Calu3 (cell line): ENCODE data around the gene BBLN. TPM values are rescaled to one million over a fixed set of nuclear protein-coding genes. Genes with fewer than 3 reads are reported as not detected.

Source experiments
- BruUV-seq: library from RNA; stranded (reverse); fragments of 400-500 nt; replicated peaks from 2 replicates; lab custom pipeline; 2021; lab: Mats Ljungman, UMichigan
- CTCF ChIA-PET: fragments of 300-600 bp; sonication (Branson Sonifier 250); formaldehyde crosslinking; loops from one replicate; lab custom pipeline; 2022; ENCODE audit warnings: antibody characterized with exemption; lab: Charles Lee
- DNase-seq: peaks from one replicate; pipeline ENCODE4 v3.0.0; 2022
- H3K27ac Mint-ChIP-seq: one replicate; pipeline ENCODE4 v1.8.0; 2022; ENCODE audit warnings: mixed read lengths; ENCODE audit not compliant: unreplicated experiment
- H3K27me3 Mint-ChIP-seq: one replicate; pipeline ENCODE4 v1.8.0; 2022; ENCODE audit warnings: mixed read lengths; ENCODE audit not compliant: unreplicated experiment
- H3K36me3 Mint-ChIP-seq: one replicate; pipeline ENCODE4 v1.8.0; 2022; ENCODE audit warnings: mild to moderate bottlenecking, moderate library complexity, mixed read lengths; ENCODE audit not compliant: insufficient read depth, unreplicated experiment
- H3K4me1 Mint-ChIP-seq: one replicate; pipeline ENCODE4 v1.8.0; 2022; ENCODE audit warnings: mild to moderate bottlenecking, low read depth, mixed read lengths; ENCODE audit not compliant: unreplicated experiment
- H3K4me3 Mint-ChIP-seq: one replicate; pipeline ENCODE4 v1.8.0; 2022; ENCODE audit warnings: mild to moderate bottlenecking, low read depth, moderate library complexity, mixed read lengths; ENCODE audit not compliant: unreplicated experiment
- H3K9me3 Mint-ChIP-seq: one replicate; pipeline ENCODE4 v1.8.0; 2022; ENCODE audit warnings: low read depth, mixed read lengths; ENCODE audit not compliant: unreplicated experiment
- CTCF ChIP-seq: fragments of 200-600 bp; IDR thresholded peaks from one replicate; pipeline ENCODE4 v1.8.0; 2022; ENCODE audit warnings: antibody characterized with exemption; ENCODE audit not compliant: unreplicated experiment
- intact Hi-C: fragments of 100-400 bp; cut with micrococcal nuclease; formaldehyde crosslinking; loops from one replicate; pipeline ENCODE4 v1.10.0; 2022; ENCODE audit not compliant: unreplicated experiment
- total RNA-seq: library from RNA; stranded (reverse); gene quantifications from 2 replicates; pipeline ENCODE4 v1.2.3, GENCODE V29; 2022

BBLN gene
- total RNA-seq, 1 experiment from 2014 or later: 82.3 TPM

GRCh38 chr9:128153947-128154695 is 5.9 kb upstream of the BBLN start:
- CTCF ChIA-PET: interaction anchor here (1.1 kb wide), 1 partner anchor 29 kb away, joined by 4 read pairs; no protein-coding TSS in a partner anchor
- Mint-ChIP-seq H3K9me3 (no peaks in the 10 kb centered on the region), H3K36me3 (peaks cover 88% of the 10 kb centered on the region), H3K27me3 (peaks cover 11% of the 10 kb centered on the region), H3K4me1 (peaks cover 23% of the 10 kb centered on the region), H3K4me3 (no peak overlapping the region), H3K27ac (peak overlapping the region; percentile 33)
- DNase-seq: peak; percentile 73
- no TSS peak for BruUV-seq
- no peak for TF ChIP-seq CTCF
- intact Hi-C loops: no loop called here

- DNase-seq: peak; percentile 37
- intact Hi-C loops: no loop called here
- CTCF ChIA-PET: no interaction called here
- Mint-ChIP-seq H3K27ac (peak overlapping the region; percentile 93), H3K27me3 (peaks cover 5% of the 10 kb centered on the region), H3K4me1 (peaks cover 5% of the 10 kb centered on the region), H3K9me3 (no peaks in the 10 kb centered on the region), H3K36me3 (peaks cover 88% of the 10 kb centered on the region), H3K4me3 (peak overlapping the region; percentile 27)
- BruUV-seq: no TSS peak
- TF ChIP-seq CTCF: no peak
Measured at GRCh38 chr9:128155736-128156500, 4.1 kb upstream of the BBLN start.

GRCh38 chr9:128159522-128159783 is 612 bp upstream of the BBLN start:
- intact Hi-C loops: no loop called here
- TF ChIP-seq CTCF: no peak
- CTCF ChIA-PET: interaction anchor here (1.5 to 2.1 kb wide), 2 partner anchors 31 to 35 kb away, joined by 4 to 6 read pairs; no protein-coding TSS in a partner anchor

GRCh38 chr9:128160603-128160987 is 530 bp downstream of the BBLN start:
- H3K9me3 Mint-ChIP-seq: no peaks in the 10 kb centered on the region
- H3K36me3 Mint-ChIP-seq: peaks cover 72% of the 10 kb centered on the region
- CTCF ChIA-PET: interaction anchor here (0.6 to 2.1 kb wide), 2 partner anchors 32 to 66 kb away, joined by 3 to 6 read pairs; no protein-coding TSS in a partner anchor
- peak overlapping the region; percentile 63 for H3K4me3 Mint-ChIP-seq
- intact Hi-C loops: no loop called here
- H3K27ac Mint-ChIP-seq: no peak overlapping the region
- no peak for TF ChIP-seq CTCF
- no peaks in the 10 kb centered on the region for H3K27me3 Mint-ChIP-seq
- no peaks in the 10 kb centered on the region for H3K4me1 Mint-ChIP-seq
- no peak for DNase-seq
- BruUV-seq: TSS peak; percentile 25

More at GRCh38 chr9:128159522-128159783, 612 bp upstream of the BBLN start:
- Mint-ChIP-seq H3K4me1 (no peaks in the 10 kb centered on the region), H3K27me3 (no peaks in the 10 kb centered on the region), H3K27ac (peak overlapping the region; percentile 89), H3K9me3 (no peaks in the 10 kb centered on the region), H3K4me3 (peak overlapping the region; percentile 63), H3K36me3 (peaks cover 80% of the 10 kb centered on the region)
- BruUV-seq: TSS peak; percentile 95
- DNase-seq: no peak
